Suppressor macrophage (primary cell): ENCODE results near the gene SHC3.

ENCODE experiments used
- DNase-seq, 4 experiments: peaks; one replicate each; pipeline ENCODE4 v3.0.0-alpha.2; 2020 to 2022

SHC3 gene

GRCh38 chr9:89186960-89187359, 8.3 kb upstream of the SHC3 start:
- no peak for DNase-seq

GRCh38 chr9:89185980-89186379, 7.4 kb upstream of the SHC3 start:
- peak in 2 of 4 experiments; percentile 17 to 31 for DNase-seq

- no peak for DNase-seq
Observed at GRCh38 chr9:89183146-89183545, 4.5 kb upstream of the SHC3 start.

DNA sequence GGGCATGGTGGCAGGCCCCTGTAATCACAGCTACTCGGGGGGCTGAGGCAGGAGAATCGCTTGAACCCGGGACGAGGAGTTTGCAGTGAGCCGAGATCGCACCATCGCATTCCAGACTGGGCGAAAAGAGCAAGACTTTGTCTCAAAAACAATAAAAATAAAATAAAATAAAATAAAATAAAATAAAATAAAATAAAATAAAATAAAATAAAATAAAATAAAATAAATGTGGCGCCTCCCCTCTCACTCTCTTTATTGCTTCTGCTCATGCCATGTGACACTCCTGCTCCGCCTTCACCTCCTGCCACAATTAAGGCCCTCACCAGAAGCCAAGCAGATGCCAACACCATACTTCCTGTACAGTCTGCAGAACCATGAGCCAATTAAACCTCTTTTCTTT, 3.8 kb upstream of the SHC3 start:
- no peak for DNase-seq

- DNase-seq: peak; percentile 80 to 88 (median 86)
Observed at GRCh38 chr9:89179895-89180734, 1.5 kb upstream of the SHC3 start.

DNA sequence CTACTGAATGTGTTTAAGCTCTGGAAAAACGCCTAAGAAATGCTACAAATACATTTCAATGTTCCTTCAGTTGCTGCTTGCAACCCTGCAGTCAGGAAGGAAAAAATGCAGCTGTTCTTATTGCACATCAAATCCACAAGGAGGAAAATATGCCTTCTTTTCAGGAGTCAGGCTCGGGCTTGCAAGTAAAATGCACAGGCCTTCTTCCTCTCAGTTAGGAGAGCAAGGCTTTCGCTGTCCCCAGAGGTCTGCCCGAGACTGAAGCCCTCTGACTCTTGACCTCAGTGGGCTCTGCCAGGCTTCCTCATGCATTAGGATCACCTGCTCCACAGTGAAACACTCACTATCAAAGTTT, 899 bp upstream of the SHC3 start:
- peak in 3 of 4 experiments; percentile 15 to 20 (median 16) for DNase-seq

DNA sequence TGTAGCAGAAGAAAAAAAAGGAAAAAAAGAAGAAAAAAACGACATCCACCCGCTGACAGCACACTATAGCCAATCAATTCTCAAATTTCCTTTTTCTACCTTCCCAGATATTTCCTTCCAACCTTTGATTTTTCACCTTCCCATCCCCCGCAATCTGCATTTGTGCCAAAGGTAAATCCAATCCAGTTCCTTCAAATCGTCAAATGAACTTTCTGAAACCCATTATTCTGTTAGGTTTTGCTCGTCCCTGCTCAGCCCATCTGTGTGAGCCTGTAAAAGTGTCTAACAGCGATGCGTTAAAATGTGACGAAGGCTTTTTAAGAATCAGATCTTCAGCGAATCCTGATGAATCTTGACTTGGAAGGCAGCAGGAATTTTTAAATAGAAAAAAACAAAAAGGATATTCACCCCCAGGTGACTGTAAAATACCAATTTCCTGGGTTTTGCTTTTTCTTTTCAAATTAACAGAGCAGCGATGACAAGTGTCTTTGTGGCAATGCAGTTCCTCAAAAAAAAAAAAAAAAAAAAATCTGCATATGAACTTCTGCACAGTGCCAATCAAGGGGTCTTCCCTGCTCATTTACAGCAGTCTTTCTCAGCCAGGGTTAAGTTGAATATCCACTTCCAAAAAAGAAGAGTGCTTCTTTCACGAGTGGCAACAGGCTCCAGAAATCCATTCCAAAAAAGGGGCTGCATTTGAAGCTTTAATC, 367 bp upstream of the SHC3 start:
- peak in 1 of 4 experiments; percentile 14 for DNase-seq

DNA sequence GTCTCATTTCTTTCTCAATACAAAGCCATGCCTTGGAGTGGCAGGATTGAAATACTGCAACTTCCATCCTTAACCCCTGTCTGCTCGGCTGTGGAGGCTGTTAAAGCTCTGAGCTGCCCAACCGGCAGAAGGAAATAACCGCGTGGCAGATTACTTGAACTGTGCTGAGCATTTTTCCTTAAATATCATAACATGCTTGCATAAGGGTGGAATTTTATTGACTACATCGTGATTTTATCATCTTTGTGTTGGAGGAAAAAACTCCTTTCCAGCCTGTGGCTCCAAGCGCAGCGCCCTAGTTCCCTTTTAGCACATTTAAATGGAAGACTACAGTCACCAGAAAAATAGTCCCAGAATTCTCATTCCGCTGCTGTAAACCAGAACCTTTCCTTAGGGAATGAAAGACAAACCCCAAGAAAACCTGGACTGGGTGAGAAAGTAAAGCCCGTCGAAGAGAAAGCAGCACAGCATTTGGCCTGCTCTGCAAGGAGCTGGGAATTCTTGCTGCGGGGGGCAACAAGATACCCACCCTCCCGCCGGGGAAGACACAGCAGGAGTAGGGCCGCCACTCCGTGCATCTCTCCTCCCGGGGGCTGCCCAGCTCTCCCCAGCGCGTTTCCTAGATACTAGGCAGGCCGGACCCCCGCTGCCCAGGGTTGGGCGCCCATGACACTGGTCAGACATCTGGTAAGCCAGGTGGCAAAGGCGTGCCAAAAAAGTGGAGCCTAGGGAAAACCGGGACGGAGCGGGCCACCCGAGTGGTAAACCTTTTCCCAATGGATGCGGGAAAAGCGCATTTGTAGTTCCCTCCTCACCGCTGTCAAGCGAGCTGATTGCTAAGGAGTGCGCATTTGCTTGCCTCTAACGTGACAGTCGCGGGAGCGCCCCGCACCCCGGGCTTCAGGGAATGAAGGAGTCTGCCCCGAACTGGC, 1.3 kb downstream of the SHC3 start:
- peak in 2 of 4 experiments; percentile 10 to 17 for DNase-seq

DNA sequence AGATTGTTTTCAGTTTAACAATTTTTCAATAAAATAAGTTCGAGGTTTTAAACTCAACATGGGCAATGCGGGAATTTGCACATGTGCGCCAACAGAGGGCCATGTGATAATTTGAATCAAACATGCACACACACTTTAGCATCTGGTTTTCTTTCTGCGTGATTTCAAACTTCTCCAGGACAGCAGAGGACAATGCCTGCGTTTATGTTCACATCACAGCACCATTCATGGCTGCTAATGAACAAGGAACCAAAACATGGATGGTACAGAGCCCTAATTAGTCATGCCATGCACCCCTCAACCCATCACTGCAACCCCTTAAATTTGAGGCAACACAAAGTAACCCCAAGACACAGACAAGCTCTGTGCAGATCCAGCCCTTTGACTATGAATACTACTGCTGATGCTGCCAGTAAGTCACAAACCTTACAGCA, 2.8 kb downstream of the SHC3 start:
- no peak for DNase-seq

GRCh38 chr9:89174291-89174690, 4.3 kb downstream of the SHC3 start:
- no peak for DNase-seq

- DNase-seq: no peak
Observed at GRCh38 chr9:89173072-89173471, 5.5 kb downstream of the SHC3 start.

DNA sequence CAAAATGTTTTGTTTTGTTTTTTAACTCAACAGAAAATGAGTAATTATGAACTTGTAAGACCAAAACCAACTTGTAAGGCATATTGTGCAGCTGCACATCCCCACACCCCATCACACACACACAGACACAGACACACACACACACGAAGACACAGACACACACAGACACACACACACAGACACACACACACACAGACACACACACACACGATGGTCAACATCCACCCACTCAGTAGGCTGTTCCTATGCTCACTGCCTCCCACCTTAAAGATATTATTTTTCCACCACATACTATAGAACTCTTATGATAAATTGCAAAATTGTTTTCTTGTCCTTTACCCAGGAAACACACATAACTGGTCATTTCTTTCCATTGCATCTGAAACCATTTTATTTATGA, 6.2 kb downstream of the SHC3 start:
- no peak for DNase-seq

DNA sequence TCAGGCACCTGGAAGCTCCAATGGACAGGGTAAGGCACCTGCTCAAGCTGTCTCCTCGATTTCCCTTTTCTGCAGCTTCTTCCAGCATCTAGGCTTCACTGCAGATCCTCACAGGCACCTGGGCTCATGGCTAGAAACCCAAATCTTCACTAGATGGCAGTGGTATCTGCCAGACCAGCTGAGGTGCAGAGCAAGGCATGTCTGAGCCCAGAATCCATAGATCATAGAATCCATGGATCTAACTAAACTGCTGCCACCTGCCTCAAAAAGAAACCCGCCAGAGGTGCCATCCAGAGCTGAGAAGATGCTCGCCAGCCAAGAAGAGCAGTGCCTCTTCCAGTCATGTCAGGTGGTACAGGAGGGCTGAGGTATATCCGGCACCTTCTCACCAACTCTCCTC, 6.9 kb downstream of the SHC3 start:
- DNase-seq: no peak

GRCh38 chr9:89171231-89171630, 7.4 kb downstream of the SHC3 start:
- no peak for DNase-seq

GRCh38 chr9:89168901-89169813, 9.5 kb downstream of the SHC3 start:
- no peak for DNase-seq

DNA sequence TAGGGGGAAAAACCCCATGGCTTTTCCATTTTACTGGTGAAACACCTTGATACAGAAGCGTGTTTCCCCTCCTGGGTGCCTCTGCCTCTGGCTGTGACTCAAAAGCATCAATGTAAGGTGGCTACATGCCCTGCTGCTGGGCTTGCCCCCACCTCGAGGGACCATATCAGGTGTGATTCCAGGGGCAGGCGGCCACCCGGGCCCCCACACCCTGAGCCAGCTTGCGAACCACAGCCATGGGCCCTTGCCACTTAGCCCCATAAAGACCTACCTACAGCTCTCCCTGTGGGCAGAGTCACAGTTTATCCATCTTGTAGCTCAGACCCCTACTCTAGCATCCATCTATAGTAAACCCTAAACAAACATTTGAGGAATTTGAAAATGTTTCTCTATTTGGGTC, 10.8 kb downstream of the SHC3 start:
- DNase-seq: no peak

GRCh38 chr9:89166852-89167251, 11.8 kb downstream of the SHC3 start:
- no peak for DNase-seq

DNA sequence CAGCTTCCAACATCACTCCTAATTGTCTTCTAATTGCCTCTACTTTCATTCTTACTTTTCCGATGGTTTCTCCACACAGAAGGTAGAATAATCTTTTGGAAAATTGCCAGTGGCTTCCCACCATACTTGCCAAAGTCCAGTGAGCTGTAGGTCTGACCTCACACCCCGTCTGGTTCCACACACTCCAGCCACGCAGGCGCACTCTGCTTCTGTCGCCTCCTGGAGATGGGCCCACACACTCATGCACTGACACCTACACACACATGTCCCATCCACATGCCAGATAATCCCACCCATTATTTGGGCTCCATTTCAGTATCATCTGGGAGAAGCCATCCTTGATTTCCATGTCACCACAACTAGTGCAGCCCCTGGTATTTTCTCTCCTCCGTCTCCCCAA, 12.7 kb downstream of the SHC3 start:
- DNase-seq: no peak

DNA sequence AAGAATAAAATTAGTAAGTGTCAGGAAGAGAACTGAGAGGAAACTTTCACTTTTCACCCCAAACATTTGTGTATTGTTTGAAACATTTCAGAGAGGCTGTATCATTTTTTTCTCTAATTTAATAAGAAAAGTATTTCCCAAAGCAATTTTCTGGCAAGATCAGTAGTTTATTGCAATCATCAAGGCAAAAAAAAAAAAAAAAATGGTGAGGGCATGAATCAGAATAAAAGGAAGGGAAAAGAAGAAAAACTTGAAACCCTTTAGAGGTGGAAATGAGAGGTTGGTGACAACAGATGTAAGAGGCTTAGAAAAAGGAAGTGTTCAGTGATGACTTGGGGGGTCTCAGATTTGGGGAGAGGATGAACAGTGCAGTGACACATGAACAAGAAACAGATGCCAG, 13.3 kb downstream of the SHC3 start:
- no peak for DNase-seq

- no peak for DNase-seq
Observed at GRCh38 chr9:89161221-89161620, 17.4 kb downstream of the SHC3 start.

DNA sequence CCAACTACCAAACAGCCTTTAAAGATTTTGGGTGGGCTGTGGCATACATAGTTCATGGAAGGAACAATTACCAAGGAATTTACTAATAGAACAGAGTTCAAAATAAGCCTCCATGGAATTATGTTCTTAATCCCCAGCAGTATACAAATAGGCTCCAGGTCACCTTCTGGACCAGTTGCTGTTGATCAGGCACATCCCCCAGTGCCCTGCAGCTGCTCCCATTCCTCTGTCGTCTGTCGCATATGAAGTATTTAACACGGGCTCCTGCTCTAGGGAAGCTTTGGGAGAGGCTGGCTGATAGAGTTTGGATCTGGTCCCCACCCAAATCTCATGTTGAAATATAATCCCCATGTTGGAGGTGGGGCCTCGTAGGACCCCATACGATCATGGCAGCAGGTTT, 17.8 kb downstream of the SHC3 start:
- no peak for DNase-seq
